ENCODE results near the gene UFL1.
A peak's percentile ranks its signal among the peaks of the same experiment; 100 is the strongest.

Gene UFL1

GRCh38 chr6:96576221-96576620, 54.6 kb downstream of the UFL1 start:
- DNase-seq = peak; percentile 57

- no peak for DNase-seq
These were observed 60.4 kb downstream of the UFL1 start for GRCh38 chr6:96582021-96582420.

GRCh38 chr6:96582436-96582835, 60.8 kb downstream of the UFL1 start:
- no peak for DNase-seq

GRCh38 chr6:96604420-96604819, 82.8 kb downstream of the UFL1 start:
- DNase-seq = no peak
